T47D (cell line): ENCODE results near the gene CCM2.

Source experiments
- DNase-seq, 2 experiments: peaks; one replicate each; pipeline versions ENCODE4 v3.0.0 to v3.0.0-alpha.2; 2011 to 2012; ENCODE audit warnings: low read depth in 1 of 2, low spot score in 1 of 2
- JUND ChIP-seq: IDR thresholded peaks from 2 replicates; pipeline ENCODE4 v1.6.1; 2012; ENCODE audit warnings: low read depth
- in situ Hi-C: cut with HindIII; loops from 2 replicates; pipeline ENCODE4 v1.10.0; 2016; ENCODE audit warnings: low sequenced_read_pairs, low pct_unique_long_range_greater_than_20kb

Gene CCM2

DNA sequence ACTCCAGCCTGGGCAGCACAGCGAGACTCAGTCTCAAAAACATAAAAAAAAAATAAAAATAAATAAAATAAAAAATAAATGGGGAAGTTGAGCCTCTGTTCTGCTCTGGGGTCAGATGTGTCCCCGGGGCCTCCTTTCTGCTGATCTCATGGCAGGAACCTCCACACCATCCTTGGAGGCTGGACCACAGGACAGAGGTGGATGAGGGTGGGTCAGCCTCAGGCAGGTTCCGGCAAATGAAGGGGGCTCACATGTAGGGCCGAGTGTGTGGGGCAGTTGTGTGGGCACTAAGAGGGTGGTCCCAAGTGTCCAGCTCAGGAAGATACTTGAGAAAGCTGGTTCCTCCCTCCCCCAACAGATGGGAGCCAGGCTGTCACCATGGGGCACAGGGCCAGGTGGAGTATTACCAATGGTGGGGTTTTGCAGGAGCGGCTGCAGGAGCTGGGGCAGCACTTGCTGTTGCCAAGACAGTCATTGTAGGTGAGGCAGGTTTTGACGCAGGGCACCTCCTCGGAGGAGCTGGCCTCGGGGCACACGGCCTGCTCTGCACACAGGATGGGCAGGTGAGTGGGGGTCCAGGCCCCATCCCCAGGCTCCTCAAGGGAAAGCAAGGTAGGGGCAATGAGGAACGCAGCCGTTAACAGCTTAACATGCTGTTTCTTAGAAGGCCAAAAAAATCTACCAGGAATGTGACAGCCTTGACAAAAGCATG is 125.3 kb downstream of the CCM2 start:
- TF ChIP-seq JUND: no peak
- DNase-seq: no peak
- in situ Hi-C loops: no loop called here
